C4-2B (cell line): ENCODE results near the gene LEAP2.

Experiments used
- CTCF ChIP-seq: fragments of 450-650 bp; conservative IDR thresholded peaks from 2 replicates; pipeline ENCODE4 v1.5.1; 2017; ENCODE audit warnings: mild to moderate bottlenecking
- ZFX ChIP-seq: fragments of 450-650 bp; IDR thresholded peaks from 2 replicates; pipeline ENCODE4 v1.6.1; 2017

DNA sequence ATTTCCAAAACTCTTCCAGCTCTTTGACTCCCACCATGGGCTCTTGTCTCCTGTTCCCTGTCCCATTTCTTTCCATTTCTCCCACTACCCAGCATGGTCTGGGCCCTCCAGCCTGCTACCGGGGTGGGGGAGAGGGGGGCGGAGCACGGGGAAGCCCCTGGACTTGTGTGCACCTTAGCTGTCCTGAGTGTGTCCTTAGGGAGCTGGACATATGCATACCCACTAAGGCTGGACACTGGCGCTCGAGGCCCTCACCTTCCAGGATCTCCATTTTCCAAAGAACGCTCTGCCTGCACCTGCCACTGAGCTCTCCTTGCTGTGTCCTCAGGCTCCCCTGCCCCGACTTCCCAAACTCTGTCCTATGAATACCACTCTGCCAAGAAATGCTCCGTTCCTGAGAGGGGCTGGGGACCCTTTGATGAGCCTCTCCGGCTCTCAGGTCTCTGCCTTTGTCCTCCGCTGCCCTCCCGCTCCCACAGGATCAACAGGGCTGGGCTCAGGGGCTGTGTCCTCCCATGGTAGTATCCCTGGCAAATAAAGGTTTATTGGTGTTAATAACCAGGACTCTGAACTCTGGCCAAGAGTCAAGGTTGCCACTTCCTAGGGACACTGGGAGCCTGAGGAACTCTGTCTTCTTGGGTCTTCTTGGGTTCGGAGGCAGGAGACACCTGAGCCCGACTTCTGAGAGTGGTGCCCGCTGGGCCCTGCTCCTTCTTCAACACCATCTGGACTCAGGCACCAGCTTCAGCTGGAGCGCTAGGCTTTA is 42.2 kb upstream of the LEAP2 start:
- no peak for TF ChIP-seq CTCF
- TF ChIP-seq ZFX: no peak
